H1 (cell line): ENCODE measurements around the gene VPS35L. TPM values are rescaled to one million over a fixed set of nuclear protein-coding genes. Genes with fewer than 3 reads are reported as not detected.

ENCODE experiments used
- CTCF ChIA-PET: fragments of 300-600 bp; sonication (Branson Sonifier 250); formaldehyde crosslinking; loops from one replicate; lab custom pipeline; 2021; ENCODE audit not compliant: partially characterized antibody; lab: Charles Lee
- POLR2A ChIA-PET: fragments of 300-600 bp; sonication (Branson Sonifier 250); formaldehyde crosslinking; loops from one replicate; lab custom pipeline; 2021; ENCODE audit warnings: inconsistent platforms; ENCODE audit not compliant: partially characterized antibody; lab: Charles Lee
- DNase-seq, 2 experiments: peaks; one replicate each; pipeline versions ENCODE4 v3.0.0 to v3.0.0-alpha.2; 2010 to 2022; ENCODE audit warnings: low spot score in 2 of 2, low read depth in 1 of 2, mixed read lengths in 1 of 2
- FAIRE-seq: peaks from 2 replicates; lab custom pipeline; 2011; peaks lifted over from hg19 to GRCh38; lab: Jason Lieb, UNC
- H2AFZ ChIP-seq: 2 replicates; pipeline ENCODE4 v1.8.1; 2012; ENCODE audit warnings: low read length, inconsistent platforms
- H2AK5ac ChIP-seq: 2 replicates; pipeline ENCODE4 v1.6.1; 2013; ENCODE audit warnings: low read depth, low read length
- H2BK120ac ChIP-seq: replicated peaks from 2 replicates; pipeline ENCODE3; 2013; ENCODE audit warnings: low read depth, low read length, inconsistent platforms
- H2BK12ac ChIP-seq: 2 replicates; pipeline ENCODE4 v1.6.1; 2013; ENCODE audit warnings: low read depth, low read length
- H2BK15ac ChIP-seq: 2 replicates; pipeline ENCODE4 v1.6.1; 2013; ENCODE audit warnings: low read length
- H2BK20ac ChIP-seq: 2 replicates; pipeline ENCODE4 v1.6.1; 2013; ENCODE audit warnings: low read length
- H2BK5ac ChIP-seq: 2 replicates; pipeline ENCODE4 v1.6.1; 2013; ENCODE audit warnings: low read depth, low read length
- H3K14ac ChIP-seq: 2 replicates; pipeline ENCODE4 v1.6.1; 2013; ENCODE audit warnings: inconsistent platforms; ENCODE audit not compliant: insufficient read length
- H3K18ac ChIP-seq: 2 replicates; pipeline ENCODE4 v1.6.1; 2013; ENCODE audit warnings: low read length; ENCODE audit errors: extremely low read depth
- H3K23ac ChIP-seq: 2 replicates; pipeline ENCODE4 v1.6.1; 2013; ENCODE audit warnings: inconsistent platforms; ENCODE audit not compliant: insufficient read length
- H3K23me2 ChIP-seq: 2 replicates; pipeline ENCODE4 v1.6.1; 2013; ENCODE audit warnings: low read depth, low read length
- H3K27ac ChIP-seq: 2 replicates; pipeline ENCODE4 v1.6.1; 2011; ENCODE audit warnings: low read depth, low read length, inconsistent platforms
- H3K27me3 ChIP-seq, 4 experiments: replicated peaks in 1 of 4; 1 replicate in 1 of 4; 2 replicates in 3 of 4; pipeline versions ENCODE4 v1.6.1 to v1.8.1; 2011 to 2013; ENCODE audit warnings: low read length in 3 of 4, mild to moderate bottlenecking in 3 of 4, inconsistent platforms in 2 of 4, mixed read lengths in 2 of 4, moderate library complexity in 1 of 4; ENCODE audit not compliant: control insufficient read depth in 3 of 4, insufficient read depth in 3 of 4; ENCODE audit errors: extremely low read depth in 1 of 4
- H3K36me3 ChIP-seq, 4 experiments: 2 replicates each; pipeline versions ENCODE4 v1.6.1 to v1.8.1; 2011 to 2013; ENCODE audit warnings: mild to moderate bottlenecking in 4 of 4, low read length in 3 of 4, moderate library complexity in 2 of 4, control low read depth in 1 of 4, inconsistent platforms in 1 of 4; ENCODE audit not compliant: insufficient read depth in 4 of 4, control insufficient read depth in 2 of 4
- H3K4ac ChIP-seq: replicated peaks from 2 replicates; pipeline ENCODE3; 2013; ENCODE audit warnings: low read length, low read depth, mixed read lengths, inconsistent platforms; ENCODE audit not compliant: insufficient read length
- H3K4me1 ChIP-seq, 4 experiments: replicated peaks in 1 of 4; 1 replicate in 1 of 4; 2 replicates in 3 of 4; pipeline versions ENCODE4 v1.6.1 to v1.8.1; 2011 to 2013; ENCODE audit warnings: low read length in 3 of 4, inconsistent platforms in 2 of 4, mixed read lengths in 1 of 4; ENCODE audit not compliant: insufficient read depth in 4 of 4, control insufficient read depth in 3 of 4
- H3K4me2 ChIP-seq, 2 experiments: 2 replicates each; pipeline versions ENCODE4 v1.6.1 to v1.8.1; 2011 to 2013; ENCODE audit warnings: low read depth in 2 of 2, low read length in 2 of 2, control low read depth in 1 of 2, inconsistent platforms in 1 of 2, mild to moderate bottlenecking in 1 of 2; ENCODE audit not compliant: insufficient read depth in 1 of 2
- H3K4me3 ChIP-seq, 4 experiments: fragments of 200-600, 300-600 bp in 1 of 4; sonication (generic), shearing (Covaris generic), sonication (Bioruptor Twin) in 1 of 4; 2 replicates each; pipeline versions ENCODE4 v1.5.1 to v1.8.1; 2011 to 2016; ENCODE audit warnings: low read length in 4 of 4, low read depth in 3 of 4, control low read depth in 2 of 4, inconsistent platforms in 2 of 4, mild to moderate bottlenecking in 2 of 4, mixed read lengths in 1 of 4, moderate library complexity in 1 of 4; ENCODE audit not compliant: insufficient read depth in 2 of 4; ENCODE audit errors: extremely low read depth in 1 of 4
- H3K56ac ChIP-seq: replicated peaks from 2 replicates; pipeline ENCODE3; 2013; ENCODE audit warnings: low read depth, mild to moderate bottlenecking, mixed read lengths, low read length, inconsistent platforms; ENCODE audit not compliant: insufficient read length
- H3K79me1 ChIP-seq: 2 replicates; pipeline ENCODE4 v1.6.1; 2013; ENCODE audit warnings: low read depth, low read length, control low read depth
- H3K79me2 ChIP-seq, 2 experiments: 2 replicates each; pipeline versions ENCODE4 v1.6.1 to v1.8.1; 2012 to 2013; ENCODE audit warnings: low read length in 2 of 2, mild to moderate bottlenecking in 2 of 2, inconsistent platforms in 1 of 2; ENCODE audit not compliant: insufficient read depth in 2 of 2, control insufficient read depth in 1 of 2
- H3K9ac ChIP-seq, 4 experiments: replicated peaks in 1 of 4; 1 replicate in 1 of 4; 2 replicates in 3 of 4; pipeline versions ENCODE4 v1.6.1 to v1.8.1; 2011 to 2013; ENCODE audit warnings: low read depth in 3 of 4, low read length in 3 of 4, control low read depth in 2 of 4, mild to moderate bottlenecking in 2 of 4, moderate library complexity in 2 of 4, inconsistent platforms in 1 of 4; ENCODE audit errors: extremely low read depth in 1 of 4
- H3K9me3 ChIP-seq, 2 experiments: 2 replicates each; pipeline versions ENCODE4 v1.6.1 to v1.8.1; 2012 to 2013; ENCODE audit warnings: mild to moderate bottlenecking in 2 of 2, moderate library complexity in 2 of 2, control low read depth in 1 of 2, inconsistent platforms in 1 of 2, low read depth in 1 of 2, low read length in 1 of 2, mixed read lengths in 1 of 2; ENCODE audit not compliant: insufficient read depth in 2 of 2
- H4K20me1 ChIP-seq, 2 experiments: replicated peaks in 1 of 2; 2 replicates each; pipeline versions ENCODE3 to v1.8.1; 2011 to 2013; ENCODE audit warnings: inconsistent platforms in 2 of 2, low read length in 2 of 2, mild to moderate bottlenecking in 1 of 2; ENCODE audit not compliant: insufficient read depth in 2 of 2, control insufficient read depth in 1 of 2
- H4K5ac ChIP-seq: 2 replicates; pipeline ENCODE4 v1.6.1; 2013; ENCODE audit warnings: low read length, low read depth, mixed read lengths, inconsistent platforms; ENCODE audit not compliant: insufficient read length
- H4K8ac ChIP-seq: 2 replicates; pipeline ENCODE4 v1.8.0; 2013; ENCODE audit warnings: mild to moderate bottlenecking, moderate library complexity, low read length, inconsistent platforms; ENCODE audit not compliant: insufficient read depth; ENCODE audit errors: extremely low read depth
- H4K91ac ChIP-seq: replicated peaks from 2 replicates; pipeline ENCODE3; 2013; ENCODE audit warnings: low read length, mixed read lengths, inconsistent platforms; ENCODE audit not compliant: insufficient read length
- TEAD4 ChIP-seq: IDR thresholded peaks from 2 replicates; pipeline ENCODE4 v1.6.1; 2012; ENCODE audit warnings: low read depth, low read length, inconsistent platforms, mixed read lengths
- WGBS, 2 experiments: shearing (Covaris generic) in 1 of 2; methylation state at CpG; one replicate each; pipeline versions ENCODE4 v1.1.6 to v1.1.7; 2013 to 2015; ENCODE audit warnings: low lambda C conversion rate in 2 of 2, mixed read lengths in 2 of 2, inconsistent platforms in 1 of 2, low coverage in 1 of 2, missing lambda C conversion rate in 1 of 2; ENCODE audit not compliant: insufficient replicate concordance in 2 of 2, insufficient coverage in 1 of 2, insufficient read length in 1 of 2; ENCODE audit errors: extremely low coverage in 1 of 2, missing lambda C conversion rate in 1 of 2; 5-methylcytosine and 5-hydroxymethylcytosine counted together
- polyA plus RNA-seq, 7 experiments: library from polyadenylated mRNA; depleted of rRNA in 3 of 7; stranded (reverse) in 5 of 7; unstranded in 2 of 7; fragments of >200 nt in 5 of 7; fragments of 200-250 nt in 2 of 7; gene quantifications; 1 replicate in 5 of 7; 2 replicates in 1 of 7; 4 replicates in 1 of 7; pipeline versions ENCODE4 v1.2.1 to v1.2.3, GENCODE V29; 2011 to 2013; ENCODE audit warnings: missing spikeins in 2 of 7, mixed read lengths in 2 of 7
- total RNA-seq: library from RNA; stranded (reverse); fragmentation: NEBNext Ultra II Directional; extraction: Animal tissue kit (Norgen Biotek cat#: 25700); gene quantifications from 2 replicates; pipeline ENCODE4 v1.2.1, GENCODE V29; 2021

Gene VPS35L
- total and polyA plus RNA-seq, 2 of the 8 experiments (the other 6 are each of a cell fraction or from before 2014, with no cell fraction given), result 31.5 to 57.1 TPM

- Histone ChIP-seq H3K9ac (no peak overlapping the region), H3K4me3 (no peak overlapping the region), H4K8ac (no peak overlapping the region), H2BK15ac (no peak overlapping the region), H3K18ac (no peak overlapping the region), H3K36me3 (peaks cover 0 to 5% (median 0%) of the 10 kb centered on the region in 4 experiments; a peak in 4 of 8 replicates), H3K27ac (no peak overlapping the region), H3K9me3 (no peaks in the 10 kb centered on the region), H2BK12ac (no peak overlapping the region), H3K23ac (no peak overlapping the region), H3K4me2 (no peak overlapping the region), H2AK5ac (no peak overlapping the region), H3K4me1 (no peaks in the 10 kb centered on the region), H2BK20ac (no peak overlapping the region), H3K27me3 (no peaks in the 10 kb centered on the region), H3K23me2 (no peaks in the 10 kb centered on the region), H3K56ac (no peak overlapping the region), H2BK120ac (no peak overlapping the region), H3K79me2 (no peaks in the 10 kb centered on the region), H3K14ac (no peak overlapping the region), H2AFZ (no peak overlapping the region), H2BK5ac (no peak overlapping the region), H4K91ac (no peak overlapping the region), H4K5ac (no peak overlapping the region), H3K79me1 (no peaks in the 10 kb centered on the region), H3K4ac (no peak overlapping the region), H4K20me1 (no peaks in the 10 kb centered on the region)
- WGBS, 2 experiments, result 91% methylated on average over 7 of the region's 7 CpGs; no CpG with 5 or more reads in 1 of the 2 experiments
- FAIRE-seq (no peak), DNase-seq (no peak)
- TF ChIP-seq TEAD4, result no peak
- POLR2A ChIA-PET, result interaction anchor here (1.0 to 1.2 kb wide), 3 partner anchors 9 to 121 kb away, joined by 3 to 5 read pairs (median 3); no protein-coding TSS in a partner anchor
- CTCF ChIA-PET, result interaction anchor here (1.1 kb wide), 1 partner anchor 209 kb away, joined by 5 read pairs; no protein-coding TSS in a partner anchor
Observed at GRCh38 chr16:19677402-19677801, 121.9 kb downstream of the VPS35L start.
